ENCODE results near the gene COBL.

COBL gene

GRCh38 chr7:50985096-50985495 is 331.5 kb downstream of the COBL start:
- DNase-seq (ENCODE audit: insufficient read length, low spot score): no peak
- FAIRE-seq: no peak

- FAIRE-seq (no peak), DNase-seq (ENCODE audit: insufficient read length, low spot score) (no peak)
These were observed 332.8 kb downstream of the COBL start for GRCh38 chr7:50983850-50984249.

DNA sequence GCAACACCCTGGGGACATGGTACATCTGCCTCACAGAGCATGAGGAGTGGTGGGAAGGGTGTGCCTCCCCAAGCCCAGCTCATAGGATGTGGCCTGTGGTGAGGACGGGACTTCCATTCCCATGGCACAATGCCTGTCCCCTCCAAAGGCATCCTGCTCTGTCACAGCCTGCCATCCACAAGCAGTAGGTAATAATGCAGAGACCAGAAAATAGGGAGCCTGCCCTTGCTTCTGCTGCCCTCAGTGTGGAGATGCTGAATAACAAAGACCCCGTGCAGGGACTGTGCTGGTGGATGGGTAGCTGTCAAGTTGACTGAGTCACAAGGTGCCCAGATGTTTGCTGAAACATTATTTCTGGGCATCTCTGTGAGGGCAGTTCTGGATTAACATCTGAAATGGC is 334.0 kb downstream of the COBL start:
- FAIRE-seq: no peak
- DNase-seq (ENCODE audit: insufficient read length, low spot score): no peak

GRCh38 chr7:50981743-50982142 is 334.9 kb downstream of the COBL start:
- DNase-seq (ENCODE audit: insufficient read length, low spot score): no peak
- no peak for FAIRE-seq

DNA sequence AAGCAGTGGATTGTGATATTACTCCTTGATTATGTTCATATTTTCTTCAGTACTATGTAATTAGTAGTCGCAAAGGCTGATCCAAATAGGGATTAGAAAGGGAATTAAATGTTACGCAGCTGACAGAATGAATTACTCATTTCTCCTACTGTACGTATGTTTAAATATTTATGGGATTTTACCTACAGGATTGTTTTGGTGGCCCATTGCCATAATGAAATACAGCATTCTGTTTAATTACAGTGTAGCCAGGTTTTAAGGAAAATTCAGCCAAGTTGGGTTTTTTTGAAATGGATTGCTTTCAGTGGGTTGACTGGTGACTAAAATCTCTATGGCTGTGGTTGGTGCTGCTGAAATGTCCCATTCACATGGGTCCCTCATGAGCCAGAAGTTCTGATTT is 336.2 kb downstream of the COBL start:
- no peak for FAIRE-seq
- no peak for DNase-seq (ENCODE audit: insufficient read length, low spot score)

DNA sequence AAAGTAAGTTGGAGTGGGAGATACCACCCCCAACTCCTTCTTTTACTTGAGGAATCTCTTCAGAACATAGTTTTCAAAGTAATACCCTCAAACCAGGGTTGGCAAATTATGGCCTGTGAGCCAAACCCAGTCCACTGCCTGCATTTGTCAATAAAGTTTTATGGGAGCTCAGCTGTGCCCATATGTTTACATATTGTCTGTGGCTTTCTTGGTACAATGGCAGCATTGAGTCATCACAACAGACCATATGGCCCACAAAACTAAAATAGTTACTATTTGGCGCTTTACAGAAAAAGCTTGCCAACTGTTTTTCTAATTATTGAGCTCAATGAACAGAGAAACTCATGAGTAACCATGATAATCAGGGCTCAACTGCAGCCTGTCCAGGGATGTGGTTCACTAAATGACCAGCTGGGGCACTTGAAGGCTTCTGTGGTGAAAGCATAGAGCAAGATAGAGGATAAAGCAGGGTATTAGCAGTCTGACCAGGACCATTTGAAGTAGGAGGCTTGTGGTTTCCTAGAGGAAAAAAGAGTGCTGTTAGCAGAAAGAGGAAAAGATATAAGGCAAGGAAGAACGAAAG is 337.9 kb downstream of the COBL start:
- DNase-seq (ENCODE audit: insufficient read length, low spot score) (no peak), FAIRE-seq (no peak)

- FAIRE-seq: no peak
These were observed 339.2 kb downstream of the COBL start for GRCh38 chr7:50977421-50977820.

DNA sequence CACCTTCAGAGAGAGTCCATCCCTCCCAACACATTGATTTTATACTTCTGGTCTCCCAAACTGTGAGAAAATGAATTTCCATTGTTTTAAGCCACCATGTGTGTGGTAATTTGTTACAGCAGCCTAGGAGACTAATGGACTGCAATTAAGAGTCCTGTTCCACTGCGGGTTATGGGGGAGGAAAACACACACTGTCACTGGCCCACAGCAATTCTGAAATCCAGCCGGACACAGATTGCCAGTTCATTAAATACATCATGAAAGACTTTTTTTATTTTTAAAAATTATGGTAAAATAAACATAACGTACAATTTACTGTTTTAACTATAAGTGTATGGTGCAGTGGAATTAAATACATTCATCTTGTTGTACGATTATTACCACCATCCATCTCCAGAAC is 340.5 kb downstream of the COBL start:
- DNase-seq (ENCODE audit: insufficient read length, low spot score): no peak
- no peak for FAIRE-seq

More at GRCh38 chr7:50977421-50977820, 339.2 kb downstream of the COBL start:
- no peak for DNase-seq (ENCODE audit: insufficient read length, low spot score)

DNA sequence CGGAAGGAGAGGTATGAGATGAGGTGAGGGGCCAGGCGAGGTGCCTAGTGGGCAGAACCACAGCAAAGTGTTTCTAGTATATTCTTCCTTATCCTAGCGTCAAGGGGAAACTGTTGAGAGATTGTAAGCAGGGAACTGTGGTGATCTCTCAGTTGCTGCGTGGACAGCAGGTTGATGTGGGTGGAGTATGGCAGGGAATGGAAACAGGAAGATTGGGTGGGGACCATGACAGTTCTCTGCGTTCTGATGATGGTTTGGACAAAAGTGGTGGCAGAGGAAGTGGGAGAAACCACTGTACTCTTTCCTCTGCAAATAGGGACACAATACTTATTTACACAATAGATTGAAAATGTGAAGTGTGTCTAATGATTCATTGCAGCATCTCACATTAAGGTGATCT is 342.4 kb downstream of the COBL start:
- DNase-seq (ENCODE audit: insufficient read length, low spot score): no peak
- FAIRE-seq: no peak

- FAIRE-seq (no peak), DNase-seq (ENCODE audit: insufficient read length, low spot score) (no peak)
These were observed 342.8 kb downstream of the COBL start for GRCh38 chr7:50973814-50974213.

- FAIRE-seq (no peak), DNase-seq (ENCODE audit: insufficient read length, low spot score) (no peak)
These were observed 346.5 kb downstream of the COBL start for GRCh38 chr7:50970092-50970491.

Data from HTR-8/SVneo (cell line).